Endothelial cell of umbilical vein (primary cell): Measurements from ENCODE around the gene MACF1. TPM values are rescaled to one million over a fixed set of nuclear protein-coding genes. Genes with fewer than 3 reads are reported as not detected.

Source experiments
- BruUV-seq: library from RNA; stranded (reverse); fragments of 400-500 nt; replicated peaks from 2 replicates; lab custom pipeline; 2021; lab: Mats Ljungman, UMichigan
- CTCF ChIA-PET: fragments of 300-600, 350-600 bp; sonication (Branson Sonifier 250); formaldehyde crosslinking; loops from one replicate; lab custom pipeline; 2021; ENCODE audit warnings: antibody characterized with exemption, inconsistent platforms; lab: Charles Lee
- POLR2A ChIA-PET: fragments of 300-600, 350-600 bp; sonication (Branson Sonifier 250); formaldehyde crosslinking; loops from one replicate; lab custom pipeline; 2021; ENCODE audit warnings: antibody characterized with exemption, inconsistent platforms; lab: Charles Lee
- DNase-seq: peaks from one replicate; pipeline ENCODE4 v3.0.0-alpha.2; 2011; ENCODE audit warnings: low read depth, low spot score
- FAIRE-seq: peaks from 2 replicates; lab custom pipeline; 2011; peaks lifted over from hg19 to GRCh38; lab: Jason Lieb, UNC
- H2AFZ ChIP-seq: 2 replicates; pipeline ENCODE4 v1.6.0; 2012; ENCODE audit warnings: low read depth, low read length, control low read depth, inconsistent platforms
- H3K27ac ChIP-seq: 2 replicates; pipeline ENCODE4 v1.5.1; 2011; ENCODE audit warnings: low read depth, mild to moderate bottlenecking, control low read depth, low read length, moderate library complexity; ENCODE audit not compliant: insufficient read depth
- H3K27me3 ChIP-seq, 2 experiments: 2 replicates each; pipeline versions ENCODE4 v1.6.0 to v1.6.1; 2011; ENCODE audit warnings: low read length in 2 of 2, mixed read lengths in 1 of 2; ENCODE audit not compliant: control insufficient read depth in 2 of 2, insufficient read depth in 2 of 2
- H3K36me3 ChIP-seq, 2 experiments: 2 replicates in 1 of 2; 3 replicates in 1 of 2; pipeline ENCODE4 v1.5.1; 2011; ENCODE audit warnings: low read length in 2 of 2, mild to moderate bottlenecking in 1 of 2, moderate library complexity in 1 of 2; ENCODE audit not compliant: control insufficient read depth in 2 of 2, insufficient read depth in 2 of 2; ENCODE audit errors: extremely low read depth in 1 of 2
- H3K4me1 ChIP-seq: 3 replicates; pipeline ENCODE4 v1.5.1; 2011; ENCODE audit warnings: mild to moderate bottlenecking, low read length; ENCODE audit not compliant: control insufficient read depth, insufficient read depth; ENCODE audit errors: extremely low read depth
- H3K4me2 ChIP-seq: 2 replicates; pipeline ENCODE4 v1.6.1; 2011; ENCODE audit warnings: low read length, control low read depth, mixed read lengths; ENCODE audit not compliant: insufficient read depth
- H3K4me3 ChIP-seq, 3 experiments: fragments of 200-600 bp in 1 of 3; sonication (generic), shearing (Covaris generic) in 1 of 3; replicated peaks in 1 of 3; 2 replicates each; pipeline ENCODE4 v1.5.1; 2011 to 2016; ENCODE audit warnings: control low read depth in 3 of 3, low read length in 3 of 3, mild to moderate bottlenecking in 2 of 3, inconsistent platforms in 1 of 3, low read depth in 1 of 3, moderate library complexity in 1 of 3; ENCODE audit not compliant: insufficient read depth in 1 of 3
- H3K79me2 ChIP-seq: 2 replicates; pipeline ENCODE4 v1.6.0; 2012; ENCODE audit warnings: low read length, inconsistent platforms; ENCODE audit not compliant: control insufficient read depth, insufficient read depth
- H3K9ac ChIP-seq: replicated peaks from 2 replicates; pipeline ENCODE3; 2011; ENCODE audit warnings: low read length, control low read depth; ENCODE audit not compliant: insufficient read depth; ENCODE audit errors: extremely low read depth
- H3K9me1 ChIP-seq: replicated peaks from 3 replicates; pipeline ENCODE4 v1.6.0; 2011; ENCODE audit warnings: mild to moderate bottlenecking, low read length; ENCODE audit not compliant: control insufficient read depth, insufficient read depth; ENCODE audit errors: extremely low read depth
- H3K9me3 ChIP-seq: replicated peaks from 2 replicates; pipeline ENCODE4 v1.5.1; 2012; ENCODE audit warnings: low read length, inconsistent platforms; ENCODE audit not compliant: control insufficient read depth, insufficient read depth
- H4K20me1 ChIP-seq: replicated peaks from 2 replicates; pipeline ENCODE3; 2011; ENCODE audit warnings: mild to moderate bottlenecking, low read length; ENCODE audit not compliant: control insufficient read depth, insufficient read depth; ENCODE audit errors: extremely low read depth
- EZH2 ChIP-seq: IDR thresholded peaks from 2 replicates; pipeline ENCODE4 v1.6.1; 2012; ENCODE audit warnings: borderline replicate concordance, low read depth, mild to moderate bottlenecking, moderate library complexity, low read length, inconsistent platforms; ENCODE audit not compliant: severe bottlenecking
- FOS ChIP-seq: IDR thresholded peaks from 2 replicates; pipeline ENCODE4 v1.6.1; 2011; ENCODE audit warnings: mild to moderate bottlenecking, low read length, moderate library complexity, borderline replicate concordance; ENCODE audit not compliant: insufficient read depth
- GATA2 ChIP-seq: IDR thresholded peaks from 2 replicates; pipeline ENCODE4 v1.7.0; 2011; ENCODE audit warnings: low read depth, mild to moderate bottlenecking, moderate library complexity, mixed read lengths, low read length; ENCODE audit not compliant: insufficient read length, insufficient read depth
- JUN ChIP-seq: IDR thresholded peaks from 2 replicates; pipeline ENCODE4 v1.6.1; 2011; ENCODE audit warnings: borderline replicate concordance, low read depth; ENCODE audit not compliant: insufficient read length, insufficient read depth
- MYC ChIP-seq: IDR thresholded peaks from one replicate; pipeline ENCODE4 v1.6.1; 2011; ENCODE audit warnings: mild to moderate bottlenecking, low read depth, low read length
- POLR2A ChIP-seq: IDR thresholded peaks from 2 replicates; pipeline ENCODE4 v1.6.1; 2012; ENCODE audit warnings: low read depth, mild to moderate bottlenecking, control low read depth, low read length
- POLR2AphosphoS5 ChIP-seq: IDR thresholded peaks from 2 replicates; pipeline ENCODE4 v1.6.1; 2012; ENCODE audit warnings: low read depth, mild to moderate bottlenecking, control low read depth, low read length, moderate library complexity; ENCODE audit not compliant: insufficient read depth
- dilution Hi-C: fragments of 300-500 bp; cut with MboI; formaldehyde crosslinking; loops from one replicate; pipeline ENCODE4 v1.15.0; 2019; ENCODE audit warnings: low sequenced_read_pairs; ENCODE audit not compliant: extremely low pct_ligation_motif_present
- intact Hi-C: fragments of 100-400 bp; cut with micrococcal nuclease; formaldehyde crosslinking; loops from one replicate; pipeline ENCODE4 v1.10.0; 2022
- polyA plus RNA-seq, 4 experiments: library from polyadenylated mRNA; depleted of rRNA in 3 of 4; stranded (reverse) in 3 of 4; unstranded in 1 of 4; fragments of >200 nt; gene quantifications; 2 replicates each; pipeline versions ENCODE4 v1.2.1 to v1.2.3, GENCODE V29; 2011 to 2012; ENCODE audit warnings: missing spikeins in 1 of 4
- total RNA-seq: library from RNA; stranded (reverse); gene quantifications from 2 replicates; pipeline ENCODE4 v1.2.3, GENCODE V29; 2021
- TF ChIP-seq, protein P1 (sequence below), 2 donors: IDR thresholded peaks; 1 replicate in 1 of 2; 2 replicates in 1 of 2; pipeline ENCODE4 v1.5.1; 2011; ENCODE audit warnings: low read length in 2 of 2, mild to moderate bottlenecking in 2 of 2, moderate library complexity in 2 of 2, control low read depth in 1 of 2, inconsistent platforms in 1 of 2, low read depth in 1 of 2; ENCODE audit not compliant: insufficient read depth in 1 of 2; ENCODE audit errors: extremely low read depth in 1 of 2
- TF ChIP-seq, protein P2 (sequence below): IDR thresholded peaks from 2 replicates; pipeline ENCODE4 v1.6.1; 2011; ENCODE audit not compliant: insufficient read depth, insufficient read length

MACF1 gene
- total and polyA plus RNA-seq, 2 donors (not counting 3 experiments of a cell fraction or from before 2014, with no cell fraction given): 122 to 587 TPM

DNA sequence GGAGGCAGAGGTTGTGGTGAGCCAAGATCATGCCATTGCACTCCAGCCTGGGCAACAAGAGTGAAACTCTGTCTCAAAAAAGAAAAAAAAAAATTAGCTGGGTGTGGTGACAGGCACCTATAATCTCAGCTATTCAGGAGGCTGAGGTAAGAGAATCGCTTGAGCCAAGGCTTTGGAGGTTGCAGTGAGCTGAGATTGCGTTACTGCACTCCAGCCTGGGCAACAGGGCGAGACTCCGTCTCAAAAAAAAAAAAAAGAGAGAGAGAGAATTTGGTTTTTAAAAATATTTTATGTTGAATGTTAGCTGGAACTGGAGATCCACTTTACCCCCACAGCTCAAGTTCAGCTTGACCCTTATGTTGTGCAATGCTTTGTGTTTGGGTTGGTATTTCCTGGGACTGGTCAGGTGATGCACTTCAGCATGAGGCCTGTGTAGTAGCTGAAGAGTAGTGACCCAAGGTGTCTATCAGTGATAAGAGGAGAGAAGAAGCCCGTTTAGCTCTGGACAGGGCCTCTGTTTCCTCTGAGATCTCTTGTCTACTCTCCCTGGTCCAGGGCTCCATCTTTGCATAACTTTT, 36.8 kb upstream of the MACF1 start:
- no peak for TF ChIP-seq EZH2
- TF ChIP-seq, protein P1, sequence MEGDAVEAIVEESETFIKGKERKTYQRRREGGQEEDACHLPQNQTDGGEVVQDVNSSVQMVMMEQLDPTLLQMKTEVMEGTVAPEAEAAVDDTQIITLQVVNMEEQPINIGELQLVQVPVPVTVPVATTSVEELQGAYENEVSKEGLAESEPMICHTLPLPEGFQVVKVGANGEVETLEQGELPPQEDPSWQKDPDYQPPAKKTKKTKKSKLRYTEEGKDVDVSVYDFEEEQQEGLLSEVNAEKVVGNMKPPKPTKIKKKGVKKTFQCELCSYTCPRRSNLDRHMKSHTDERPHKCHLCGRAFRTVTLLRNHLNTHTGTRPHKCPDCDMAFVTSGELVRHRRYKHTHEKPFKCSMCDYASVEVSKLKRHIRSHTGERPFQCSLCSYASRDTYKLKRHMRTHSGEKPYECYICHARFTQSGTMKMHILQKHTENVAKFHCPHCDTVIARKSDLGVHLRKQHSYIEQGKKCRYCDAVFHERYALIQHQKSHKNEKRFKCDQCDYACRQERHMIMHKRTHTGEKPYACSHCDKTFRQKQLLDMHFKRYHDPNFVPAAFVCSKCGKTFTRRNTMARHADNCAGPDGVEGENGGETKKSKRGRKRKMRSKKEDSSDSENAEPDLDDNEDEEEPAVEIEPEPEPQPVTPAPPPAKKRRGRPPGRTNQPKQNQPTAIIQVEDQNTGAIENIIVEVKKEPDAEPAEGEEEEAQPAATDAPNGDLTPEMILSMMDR (IDR thresholded peaks at IDR 0.05; ENCODE audit: extremely low read depth in 1 of 2, insufficient read depth in 1 of 2, low read depth in 1 of 2, low read length in 2 of 2): no peak
- no peak for TF ChIP-seq POLR2AphosphoS5
- TF ChIP-seq GATA2: no peak
- TF ChIP-seq FOS: no peak
- TF ChIP-seq MYC: no peak
- TF ChIP-seq JUN: no peak
- no peak for TF ChIP-seq POLR2A
- TF ChIP-seq, protein P2, sequence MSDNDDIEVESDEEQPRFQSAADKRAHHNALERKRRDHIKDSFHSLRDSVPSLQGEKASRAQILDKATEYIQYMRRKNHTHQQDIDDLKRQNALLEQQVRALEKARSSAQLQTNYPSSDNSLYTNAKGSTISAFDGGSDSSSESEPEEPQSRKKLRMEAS: no peak
- Histone ChIP-seq H3K4me3 (no peak overlapping the region), H3K4me2 (no peak overlapping the region), H3K9ac (no peak overlapping the region), H3K9me1 (no peaks in the 10 kb centered on the region), H3K27ac (no peak overlapping the region), H3K36me3 (peaks cover 0 to 2% of the 10 kb centered on the region in 2 experiments), H3K79me2 (peaks cover 95% of the 10 kb centered on the region), H4K20me1 (peaks cover 2% of the 10 kb centered on the region), H3K9me3 (no peaks in the 10 kb centered on the region), H2AFZ (no peak overlapping the region), H3K27me3 (no peaks in the 10 kb centered on the region), H3K4me1 (peaks cover 28% of the 10 kb centered on the region)
- intact Hi-C loops (no loop called here), dilution Hi-C loops (no loop called here)
- BruUV-seq: no TSS peak
- CTCF ChIA-PET: interaction anchor here (0.8 to 2.6 kb wide), 5 partner anchors 10 to 91 kb away, joined by 3 to 10 read pairs (median 3); no protein-coding TSS in a partner anchor
- DNase-seq (no peak), FAIRE-seq (no peak)
- POLR2A ChIA-PET: interaction anchor here (0.7 to 1.1 kb wide), 2 partner anchors 10 to 24 kb away, joined by 3 read pairs; no protein-coding TSS in a partner anchor
